Measurements from ENCODE around the gene SPTBN4.

GRCh38 chr19:40604647-40605215, 137.9 kb downstream of the SPTBN4 start:
- TF ChIP-seq POLR2A (IDR thresholded peaks at IDR 0.05; ENCODE audit: low read depth, low read length) (no peak), TAF1 (IDR thresholded peaks at IDR 0.05; ENCODE audit: borderline replicate concordance, low read depth, low read length) (no peak), POLR2AphosphoS5 (IDR thresholded peaks at IDR 0.05; ENCODE audit: low read depth, low read length) (no peak)
